Stromal cell of bone marrow (primary cell): ENCODE data around the gene KCTD18.
A peak's percentile ranks its signal among the peaks of the same experiment; 100 is the strongest.

Experiments
- DNase-seq: peaks from one replicate; pipeline ENCODE4 v3.0.0-alpha.2; 2012; ENCODE audit warnings: low read depth

KCTD18 gene

DNA sequence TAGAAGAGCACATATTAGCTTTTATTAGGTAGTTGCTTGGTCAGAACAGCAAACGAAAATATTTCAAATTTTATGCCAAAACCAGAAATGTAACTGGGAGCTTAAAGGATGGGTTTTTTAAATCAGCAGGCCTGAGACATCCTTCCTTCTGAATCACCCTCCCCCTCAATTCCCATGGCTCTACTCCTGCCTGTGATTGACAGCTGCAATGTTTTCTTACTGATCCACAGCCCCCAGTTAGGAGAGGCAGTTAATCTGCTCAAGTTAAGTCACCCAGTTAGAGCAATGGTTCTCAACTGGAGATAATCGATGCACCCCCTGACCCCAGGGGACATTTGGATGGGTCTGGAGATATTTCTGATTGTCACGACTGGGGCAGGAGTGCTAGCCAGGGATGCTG, 24.9 kb downstream of the KCTD18 start:
- DNase-seq, result no peak

DNA sequence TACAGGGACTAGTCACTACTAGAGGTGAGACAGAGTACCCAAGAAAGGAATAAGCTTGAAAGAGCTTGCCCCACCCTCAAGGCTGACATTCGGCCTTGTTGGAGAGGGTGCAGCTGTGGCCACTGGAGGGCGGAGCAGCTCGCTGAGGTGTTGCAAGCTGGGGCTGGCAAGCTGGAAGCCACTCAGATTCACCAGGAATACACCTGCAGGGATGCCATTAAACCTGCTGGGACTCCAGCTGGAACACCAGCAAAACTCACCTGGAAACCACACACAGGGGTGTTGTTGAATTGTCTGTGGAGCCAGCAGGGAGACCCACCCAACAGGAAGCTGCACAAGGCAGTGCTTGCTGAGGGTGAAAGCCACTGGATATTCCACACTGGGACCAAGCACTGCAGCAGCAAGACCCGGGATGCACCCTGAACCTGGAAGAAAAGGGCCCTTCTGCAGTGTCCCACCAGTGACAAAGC, 26.1 kb downstream of the KCTD18 start:
- DNase-seq, result no peak

DNA sequence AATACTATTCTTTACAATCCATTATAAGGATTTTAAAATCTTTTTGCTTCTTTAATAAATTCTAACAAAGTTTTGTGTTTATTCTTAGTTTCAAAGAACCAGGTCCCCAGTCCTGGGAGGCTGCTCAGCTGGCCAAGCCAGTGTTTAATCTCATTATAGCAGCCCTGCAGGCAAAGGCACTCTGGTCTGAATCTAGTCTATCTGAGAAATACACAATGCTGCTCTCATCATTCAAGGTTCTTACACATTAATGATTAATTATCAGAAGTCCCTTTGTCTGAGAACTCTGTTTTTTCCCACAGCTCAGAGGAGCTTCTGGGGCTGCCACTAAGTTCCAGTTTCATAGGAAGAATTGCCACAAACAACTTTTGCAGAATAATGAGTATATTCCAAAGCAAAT, 27.7 kb downstream of the KCTD18 start:
- no peak for DNase-seq

DNA sequence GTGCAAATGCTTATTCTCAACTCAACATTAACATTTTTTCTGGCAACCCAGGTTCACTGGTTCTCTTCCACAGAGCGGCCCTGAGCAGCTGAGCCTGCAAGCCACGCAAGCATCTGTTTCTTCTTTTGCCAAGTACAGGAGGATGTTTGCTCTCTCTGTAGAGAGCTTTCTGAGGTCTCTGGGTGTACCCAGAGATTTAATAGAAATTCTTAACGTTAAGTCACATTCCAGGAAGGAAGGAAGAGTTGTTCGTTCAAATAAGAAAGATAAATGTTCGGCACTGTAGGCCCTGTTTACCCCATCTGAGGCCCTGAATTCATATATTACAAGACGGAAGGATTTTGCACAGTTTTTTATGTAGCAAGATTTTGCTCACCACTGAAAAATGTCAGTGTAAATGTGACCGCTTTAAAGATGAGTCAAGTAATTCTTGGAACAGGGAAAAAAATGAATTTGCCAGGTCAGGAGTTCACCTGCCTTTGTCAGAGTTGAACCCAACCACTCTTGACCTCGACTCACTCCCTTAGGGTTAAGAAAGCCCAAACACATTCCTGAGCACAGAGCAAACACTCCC, 30.1 kb downstream of the KCTD18 start:
- DNase-seq, result peak; percentile 69

DNA sequence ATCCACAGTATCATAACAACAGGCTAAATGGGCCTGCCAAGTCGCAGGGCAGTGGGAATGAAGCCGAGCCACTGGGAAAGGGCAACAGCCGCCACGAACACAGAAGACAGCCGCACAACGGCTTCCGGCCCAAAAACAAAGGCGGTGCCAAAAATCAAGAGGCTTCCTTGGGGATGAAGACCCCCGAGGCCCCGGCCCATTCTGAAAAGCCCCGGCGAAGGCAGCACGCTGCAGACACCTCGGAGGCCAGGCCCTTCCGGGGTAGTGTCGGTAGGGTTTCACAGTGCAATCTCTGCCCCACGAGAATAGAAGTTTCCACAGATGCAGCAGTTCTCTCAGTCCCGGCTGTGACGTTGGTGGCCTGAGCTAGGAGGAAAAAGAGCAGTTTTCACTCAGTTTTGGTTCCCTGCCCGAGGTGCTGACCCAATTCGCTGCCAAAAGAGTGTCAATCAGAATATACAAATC, 32.2 kb downstream of the KCTD18 start:
- DNase-seq, result peak; percentile 66

DNA sequence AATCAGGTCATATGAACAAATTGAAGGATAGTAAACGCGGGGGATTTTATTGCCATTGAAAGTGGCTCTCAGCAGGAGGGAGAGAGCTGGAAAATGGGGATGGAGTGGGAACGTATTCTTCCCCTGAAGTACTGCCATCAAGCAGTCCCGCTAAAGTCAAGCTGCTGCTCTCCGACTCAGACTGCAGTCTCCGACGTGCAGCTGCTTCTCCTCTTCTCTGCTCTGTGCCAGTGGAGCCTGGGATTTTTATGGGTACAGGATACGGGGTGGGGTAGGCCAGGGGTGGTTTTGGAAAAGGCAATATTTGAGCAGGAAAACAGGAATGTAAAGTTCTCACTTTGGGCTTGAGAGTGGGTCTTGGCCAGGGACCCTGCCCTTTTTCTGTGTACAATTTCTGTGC, 33.0 kb downstream of the KCTD18 start:
- DNase-seq, result no peak

DNA sequence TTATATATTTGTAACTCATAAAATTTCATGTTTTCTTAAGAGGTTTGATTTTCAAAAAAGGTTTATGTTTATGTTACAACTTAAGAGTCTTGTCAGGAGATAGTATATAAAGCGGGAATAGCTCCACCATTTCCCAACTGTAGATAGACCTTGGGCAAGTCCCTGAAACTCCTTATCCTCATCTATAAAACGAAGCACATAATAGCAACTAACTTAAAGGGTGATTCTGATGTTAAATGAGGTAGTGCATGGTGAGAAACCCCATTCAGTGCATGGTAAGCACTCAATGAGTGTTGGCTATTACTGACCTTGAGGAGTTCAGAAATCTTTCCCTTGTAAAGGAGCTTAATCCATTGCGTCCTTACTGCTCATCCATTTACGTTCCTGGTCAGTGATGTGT, 34.1 kb downstream of the KCTD18 start:
- DNase-seq, result no peak

DNA sequence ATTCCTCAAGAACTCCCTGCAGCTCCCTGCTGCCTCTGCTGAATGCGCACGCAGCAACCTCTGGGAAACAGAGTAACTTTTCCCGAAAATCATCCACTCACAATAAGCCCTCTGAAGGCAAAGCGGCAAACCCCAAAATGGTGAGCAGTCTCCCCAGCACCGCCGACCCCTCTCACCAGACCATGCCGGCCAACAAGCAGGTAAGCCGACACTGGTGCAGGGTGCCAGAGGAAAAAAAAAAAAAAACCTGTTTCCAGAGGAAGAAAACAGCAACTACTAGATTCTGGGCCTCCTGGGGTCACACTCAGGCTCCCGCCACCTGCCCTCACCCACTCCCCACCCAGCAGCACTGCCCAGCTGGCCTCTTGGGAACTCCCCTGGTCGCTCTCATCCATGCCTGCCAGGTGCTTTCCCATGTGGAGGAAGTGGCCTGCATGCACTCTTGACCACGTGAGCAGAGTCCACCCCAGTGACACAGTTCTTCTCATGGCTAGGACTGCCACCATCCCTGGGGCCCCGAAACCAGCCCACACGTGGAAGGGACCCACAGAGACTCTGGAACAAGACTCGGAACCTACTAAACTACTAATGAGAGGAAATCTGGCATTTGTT, 36.9 kb downstream of the KCTD18 start:
- no peak for DNase-seq

DNA sequence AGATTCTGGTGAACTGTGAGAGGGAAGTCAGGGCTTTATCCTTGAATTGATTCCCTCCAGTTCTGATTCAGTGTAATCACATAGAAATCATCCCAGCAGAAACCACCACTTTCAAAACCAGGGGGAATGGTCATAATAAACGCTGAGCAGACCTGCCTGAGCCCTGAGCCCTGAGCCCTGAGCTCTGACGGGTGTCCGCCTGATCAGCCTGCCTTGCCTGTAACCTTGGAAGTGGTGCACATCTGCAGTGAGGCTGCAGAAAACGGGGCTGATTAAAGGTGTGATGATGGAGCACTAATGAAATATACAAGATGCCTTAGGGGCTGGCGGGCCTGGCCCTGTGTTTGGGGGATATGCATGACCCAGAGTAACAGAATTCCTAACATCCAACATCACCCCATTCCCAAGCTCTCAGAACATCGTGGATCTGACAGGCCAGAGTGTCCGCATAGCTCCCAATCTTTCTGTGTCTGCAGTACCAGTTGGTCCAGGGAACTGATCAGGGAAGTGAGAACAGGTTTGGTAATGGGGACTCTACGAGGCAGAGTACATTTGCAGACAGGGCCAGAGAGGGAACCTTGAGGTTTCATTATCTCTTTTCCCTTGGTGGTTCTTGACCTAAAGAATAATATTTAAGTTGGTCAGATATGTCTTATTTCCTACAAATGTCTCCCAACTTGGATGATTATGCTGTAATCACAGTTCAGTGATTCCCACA, 37.8 kb downstream of the KCTD18 start:
- DNase-seq, result no peak

DNA sequence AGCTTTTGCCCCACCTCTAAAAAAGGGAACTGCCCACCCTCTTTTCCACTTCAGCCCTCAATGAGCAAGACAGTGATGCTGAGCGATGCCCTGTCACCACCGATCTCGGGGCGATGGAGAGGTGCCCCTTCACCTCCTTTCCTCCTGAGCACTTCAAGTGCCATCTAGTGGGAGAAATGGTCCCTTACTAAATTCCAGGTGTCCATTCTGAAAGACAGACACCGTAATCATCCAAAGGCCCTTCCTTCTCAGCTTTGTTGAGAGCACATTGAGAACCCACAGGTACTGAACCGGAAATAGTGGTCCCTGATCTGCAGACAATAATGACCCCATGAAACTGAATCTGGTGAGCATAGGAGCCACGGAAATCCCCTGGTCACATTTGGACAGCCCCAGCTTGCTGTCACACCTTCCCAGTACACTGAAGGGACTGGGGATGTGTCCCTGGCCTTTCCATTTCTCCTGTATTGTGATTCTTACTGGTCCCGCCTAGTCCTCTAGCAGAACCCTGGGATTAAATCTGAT, 38.5 kb downstream of the KCTD18 start:
- no peak for DNase-seq

DNA sequence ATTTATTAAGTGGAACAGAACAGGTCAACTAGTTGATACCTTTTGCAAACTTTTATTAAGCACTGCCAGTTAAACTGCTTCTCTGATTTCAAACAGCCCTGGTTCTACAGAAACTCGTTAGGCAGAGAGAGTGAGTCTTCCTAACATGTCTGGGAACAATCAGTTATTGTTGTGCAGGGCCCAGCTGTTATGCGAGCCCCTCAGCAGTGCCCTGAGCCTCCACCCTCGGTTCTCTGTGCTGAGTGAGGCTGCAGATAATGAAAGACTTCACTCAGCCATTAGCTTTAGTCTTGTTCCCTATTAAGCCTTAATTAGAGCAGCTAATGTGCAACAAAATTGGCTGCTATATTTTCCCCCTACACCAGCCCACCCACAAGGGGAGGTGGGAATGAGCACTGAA, 39.6 kb downstream of the KCTD18 start:
- no peak for DNase-seq

DNA sequence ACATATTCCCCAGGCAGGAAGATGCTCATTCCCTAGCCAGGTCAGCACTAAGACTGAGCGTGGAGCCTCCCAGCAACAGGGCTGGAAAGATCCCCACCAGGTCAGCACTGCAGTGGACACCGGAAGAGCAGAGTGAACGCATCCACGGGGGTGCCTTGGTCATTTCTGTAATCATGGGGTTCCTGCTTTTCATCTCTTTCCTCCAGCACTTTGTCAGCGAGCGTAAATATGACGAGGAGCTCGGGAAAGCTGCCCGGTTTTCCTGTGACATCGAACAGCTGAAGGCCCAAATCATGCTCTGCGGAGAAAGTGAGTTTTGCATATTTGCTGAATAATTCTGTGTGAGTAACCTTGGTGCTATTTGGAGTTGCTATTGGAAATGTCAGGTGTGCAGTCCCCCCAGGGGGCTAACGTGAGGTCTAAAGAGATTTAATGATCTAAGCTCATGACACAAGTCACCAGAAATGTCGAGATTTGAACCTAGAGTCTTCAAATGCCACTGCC, 40.1 kb downstream of the KCTD18 start:
- no peak for DNase-seq

DNA sequence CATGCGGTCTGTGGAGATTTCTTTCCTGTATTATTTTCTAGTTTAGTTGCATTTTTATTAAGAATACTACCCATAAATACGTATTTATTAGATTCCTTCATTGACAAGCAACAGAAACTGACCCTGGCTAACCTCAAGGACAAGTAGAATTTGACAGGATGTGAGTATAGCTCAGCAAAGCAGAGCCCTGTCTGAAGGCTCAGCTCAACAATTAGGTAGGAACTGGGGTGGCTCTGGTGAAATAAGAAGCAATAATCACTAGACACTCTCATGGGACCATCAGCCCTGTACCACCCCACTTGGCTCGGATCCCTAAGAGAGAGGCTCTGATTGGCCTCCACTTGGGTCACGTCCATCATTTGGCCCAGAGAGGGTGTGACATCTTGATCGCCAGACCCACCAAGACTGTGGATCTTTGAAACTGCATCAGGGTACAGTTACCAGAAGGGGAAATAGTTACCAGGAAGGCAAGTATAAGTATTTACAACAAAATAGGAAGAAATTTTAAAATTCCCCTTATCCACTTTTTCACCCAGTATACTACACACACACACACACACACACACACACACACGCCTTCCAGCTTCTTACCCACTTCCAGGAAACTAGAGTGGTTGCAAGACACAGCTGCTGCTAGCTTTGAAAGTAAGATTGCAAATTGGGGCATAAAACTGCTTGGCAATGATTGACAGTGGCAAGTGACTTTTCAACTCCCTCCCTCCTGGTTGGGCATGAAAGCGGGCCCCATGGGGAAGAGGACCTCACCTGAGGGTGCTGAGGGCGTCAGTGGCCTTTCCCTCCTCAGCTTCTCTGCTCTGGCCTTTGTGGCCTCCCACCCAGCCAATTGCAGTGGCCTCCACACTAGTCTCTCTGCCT, 41.8 kb downstream of the KCTD18 start:
- DNase-seq, result no peak

DNA sequence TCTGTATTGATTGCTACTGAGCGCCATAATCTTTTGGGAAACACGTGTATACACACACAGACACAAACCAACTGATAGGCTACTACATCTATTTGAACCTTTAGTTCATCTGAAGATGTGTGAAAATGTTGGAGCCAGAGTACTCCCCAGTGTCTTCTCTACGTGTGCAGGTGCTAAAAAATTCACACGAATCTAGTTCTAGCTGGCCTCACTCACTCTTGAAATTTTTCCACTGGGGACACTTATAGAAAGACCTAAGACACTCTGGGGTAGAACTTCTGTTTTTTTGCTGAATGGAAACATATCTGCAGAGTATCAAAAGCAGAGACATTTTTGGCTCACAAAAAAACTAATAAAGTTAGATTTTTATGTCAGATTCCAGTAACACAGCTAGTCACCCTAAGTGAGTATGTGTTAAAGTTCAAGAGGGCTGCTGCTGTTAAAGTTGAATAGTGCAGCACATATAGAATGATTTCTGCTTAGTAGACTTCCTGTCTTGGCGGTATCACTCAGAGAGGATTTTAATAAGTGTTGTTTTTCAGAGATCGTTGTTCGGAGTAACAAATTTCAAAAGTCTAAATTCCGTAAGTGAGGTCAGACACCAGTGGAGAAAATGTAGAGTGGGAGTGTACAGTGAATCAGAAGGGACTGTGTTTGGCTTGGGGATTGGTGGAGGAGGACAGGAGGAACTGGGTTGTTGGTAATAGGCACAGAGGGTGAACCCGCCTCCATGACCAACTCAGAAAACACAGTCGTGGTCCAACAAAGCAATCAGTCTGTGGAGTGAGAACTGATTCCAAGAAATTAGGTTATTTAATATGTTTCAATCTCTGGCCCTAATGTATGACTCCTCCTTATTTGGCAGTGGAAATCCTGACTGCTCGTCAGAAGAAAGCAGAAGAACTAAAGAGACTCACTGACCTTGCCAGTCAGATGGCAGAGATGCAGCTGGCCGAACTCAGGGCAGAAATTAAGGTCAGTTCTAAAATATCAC, 43.1 kb downstream of the KCTD18 start:
- peak; percentile 90 for DNase-seq

DNA sequence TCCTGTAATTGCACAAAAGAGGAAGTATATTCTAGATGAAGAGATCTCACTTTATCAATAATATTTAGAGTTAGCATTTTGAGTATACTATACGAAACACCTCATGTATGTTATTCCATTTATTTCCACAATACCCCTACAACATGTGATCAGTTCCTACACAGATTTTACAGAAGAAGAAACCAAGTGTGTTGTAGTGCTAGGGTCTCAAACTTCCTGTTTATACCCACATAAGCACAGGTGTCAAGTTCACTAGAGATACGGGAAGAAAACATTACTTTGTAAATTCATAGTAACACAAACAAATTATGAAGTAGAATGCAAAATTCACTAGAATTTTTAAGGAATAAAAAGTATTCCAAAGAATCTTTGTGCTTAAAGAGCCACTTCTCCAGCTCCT, 46.4 kb downstream of the KCTD18 start:
- no peak for DNase-seq

DNA sequence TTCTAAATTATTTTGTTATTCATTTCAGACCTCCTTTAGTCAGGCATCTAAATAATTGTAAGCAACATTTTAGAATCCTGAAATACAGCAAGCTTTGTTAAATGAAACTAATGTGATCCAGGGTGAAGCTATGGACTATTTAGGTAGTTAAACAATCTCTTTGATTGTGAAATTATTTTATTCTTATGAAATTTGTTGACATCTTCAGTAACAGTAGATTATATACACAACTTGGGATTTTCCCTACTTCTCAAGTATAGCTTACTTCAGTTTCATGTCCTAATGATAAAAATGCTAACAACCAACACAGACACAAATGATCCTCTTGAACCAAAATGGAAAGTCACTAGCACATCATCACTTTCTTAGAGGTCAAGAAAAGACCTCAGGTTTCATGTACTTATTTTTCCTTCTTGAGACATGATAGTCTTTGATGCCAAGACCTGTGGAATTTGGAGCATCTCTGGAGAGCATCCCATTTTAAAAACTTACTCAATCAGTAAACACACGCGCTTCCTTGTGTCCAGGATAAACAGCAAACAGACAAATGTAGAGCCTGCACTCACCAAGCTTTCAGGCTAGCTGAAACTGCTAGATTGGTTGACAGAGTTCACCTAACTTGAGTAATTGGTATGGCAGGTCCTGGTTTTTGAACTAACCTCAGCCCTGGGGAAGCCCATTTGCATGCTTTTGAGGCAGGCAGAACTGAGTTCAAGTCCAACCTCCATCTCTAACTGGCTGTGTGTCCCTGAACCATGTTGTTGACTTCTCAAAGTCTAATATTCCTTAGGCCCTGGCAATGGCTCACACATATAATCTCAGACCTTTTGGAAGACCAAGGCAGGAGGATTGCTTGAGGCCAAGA, 47.8 kb downstream of the KCTD18 start:
- no peak for DNase-seq

DNA sequence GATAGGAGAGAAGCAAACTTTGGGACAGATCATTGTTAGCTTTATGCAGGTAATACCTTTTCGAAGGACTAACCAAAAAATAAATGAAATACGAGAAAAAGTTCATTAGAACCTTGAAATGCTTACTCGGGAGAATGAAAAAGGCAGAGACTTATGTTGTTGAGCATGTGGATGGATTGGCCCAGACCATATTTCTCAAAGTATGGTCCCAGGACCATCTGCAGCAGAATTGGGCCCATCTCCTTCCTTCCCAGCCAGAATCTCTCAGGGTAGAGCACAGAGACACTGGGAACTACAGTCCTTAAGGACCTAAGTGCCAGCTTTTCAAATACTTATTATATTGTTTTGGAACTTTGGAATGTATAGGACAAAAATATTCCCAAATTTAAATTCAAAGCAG, 50.8 kb downstream of the KCTD18 start:
- no peak for DNase-seq

DNA sequence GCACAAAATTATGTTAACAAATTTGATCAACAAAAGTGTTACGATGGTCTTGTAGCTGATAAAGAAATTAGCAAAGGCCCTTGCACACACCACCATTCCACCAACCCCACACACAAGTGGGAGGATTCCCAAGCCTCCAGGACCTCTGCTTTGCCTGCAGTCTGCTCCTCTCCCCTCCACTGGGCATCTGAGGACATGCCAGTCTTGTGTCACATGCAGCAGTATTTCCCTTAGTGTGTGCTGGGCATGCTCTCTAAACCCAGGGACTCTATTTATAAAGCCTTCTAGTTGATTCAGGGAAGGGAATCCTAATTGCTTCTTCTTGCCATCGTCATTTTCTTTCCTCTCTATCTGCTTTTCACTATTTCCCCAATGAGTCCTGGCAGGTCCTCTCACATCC, 53.3 kb downstream of the KCTD18 start:
- DNase-seq, result no peak

DNA sequence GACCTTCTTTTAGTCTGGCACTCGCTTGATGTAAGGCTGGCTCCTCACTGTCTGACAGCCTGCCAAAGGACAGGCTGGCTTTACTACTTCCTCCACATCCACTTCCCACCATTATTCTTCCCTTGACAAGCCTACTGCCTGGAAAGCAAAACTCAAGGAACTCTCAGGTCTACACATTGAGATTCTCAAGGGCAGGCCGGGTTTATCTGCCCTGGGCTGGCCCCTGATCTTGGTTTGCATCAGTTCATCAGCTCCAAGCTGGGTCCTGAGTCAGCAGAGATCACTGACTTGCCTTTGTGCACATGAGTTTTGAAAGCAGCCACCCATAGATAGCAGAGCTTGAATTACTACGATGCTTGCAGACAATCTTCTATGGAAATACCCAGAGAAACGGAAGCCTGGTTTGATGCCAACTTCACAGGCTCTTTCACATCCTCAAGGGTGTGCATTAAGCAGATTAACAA, 53.9 kb downstream of the KCTD18 start:
- DNase-seq, result no peak
